Trophoblast cell (in vitro differentiated cells and primary cell): Measurements from ENCODE around the gene RGS3.
A peak's percentile ranks its signal among the peaks of the same experiment; 100 is the strongest.

ENCODE experiments used
- DNase-seq, 2 donors: peaks; one replicate each; pipeline ENCODE4 v3.0.0-alpha.2; 2016
- H2AFZ ChIP-seq: 2 replicates; pipeline ENCODE4 v1.6.1; 2013; ENCODE audit warnings: low read length, moderate library complexity, mild to moderate bottlenecking; ENCODE audit not compliant: insufficient read depth, poor library complexity
- H2AK5ac ChIP-seq: 2 replicates; pipeline ENCODE4 v1.6.1; 2013; ENCODE audit warnings: mild to moderate bottlenecking, low read length
- H2BK120ac ChIP-seq: 2 replicates; pipeline ENCODE4 v1.6.1; 2013; ENCODE audit warnings: low read length, mild to moderate bottlenecking, moderate library complexity; ENCODE audit not compliant: insufficient read depth, poor library complexity
- H2BK12ac ChIP-seq: 2 replicates; pipeline ENCODE4 v1.6.1; 2013; ENCODE audit warnings: mild to moderate bottlenecking, low read length, moderate library complexity
- H2BK5ac ChIP-seq: 2 replicates; pipeline ENCODE4 v1.6.1; 2013; ENCODE audit warnings: low read length, low read depth, moderate library complexity, mild to moderate bottlenecking; ENCODE audit not compliant: poor library complexity
- H3K14ac ChIP-seq: 2 replicates; pipeline ENCODE4 v1.6.1; 2013; ENCODE audit warnings: mild to moderate bottlenecking, low read length
- H3K18ac ChIP-seq: 2 replicates; pipeline ENCODE4 v1.6.1; 2013; ENCODE audit warnings: mild to moderate bottlenecking, low read length
- H3K23ac ChIP-seq: 2 replicates; pipeline ENCODE4 v1.6.1; 2013; ENCODE audit warnings: low read length
- H3K27ac ChIP-seq: 2 replicates; pipeline ENCODE4 v1.5.1; 2013; ENCODE audit warnings: low read depth, mild to moderate bottlenecking, inconsistent platforms, low read length, moderate library complexity
- H3K27me3 ChIP-seq: 2 replicates; pipeline ENCODE4 v1.6.1; 2013; ENCODE audit warnings: inconsistent platforms, mild to moderate bottlenecking, low read length, moderate library complexity; ENCODE audit not compliant: insufficient read depth
- H3K36me3 ChIP-seq, 2 experiments: 1 replicate in 1 of 2; 2 replicates in 1 of 2; pipeline ENCODE4 v1.6.1; 2013; ENCODE audit warnings: low read length in 2 of 2, mild to moderate bottlenecking in 2 of 2, moderate library complexity in 1 of 2; ENCODE audit not compliant: insufficient read depth in 2 of 2, control insufficient read depth in 1 of 2
- H3K4ac ChIP-seq: 2 replicates; pipeline ENCODE4 v1.6.1; 2013; ENCODE audit warnings: low read depth, mild to moderate bottlenecking, low read length, moderate library complexity
- H3K4me1 ChIP-seq, 2 experiments: 1 replicate in 1 of 2; 2 replicates in 1 of 2; pipeline ENCODE4 v1.6.1; 2013; ENCODE audit warnings: low read length in 2 of 2, mild to moderate bottlenecking in 2 of 2, moderate library complexity in 1 of 2; ENCODE audit not compliant: insufficient read depth in 2 of 2, control insufficient read depth in 1 of 2
- H3K4me2 ChIP-seq: 2 replicates; pipeline ENCODE4 v1.6.1; 2013; ENCODE audit warnings: inconsistent platforms, mild to moderate bottlenecking, low read length, moderate library complexity
- H3K4me3 ChIP-seq: 2 replicates; pipeline ENCODE4 v1.5.1; 2013; ENCODE audit warnings: mild to moderate bottlenecking, low read depth, low read length, inconsistent platforms
- H3K79me1 ChIP-seq: one replicate; pipeline ENCODE4 v1.6.1; 2013; ENCODE audit warnings: low read length
- H3K79me2 ChIP-seq: 2 replicates; pipeline ENCODE4 v1.6.1; 2013; ENCODE audit warnings: low read length, mild to moderate bottlenecking; ENCODE audit not compliant: control insufficient read depth, insufficient read depth, poor library complexity
- H3K9ac ChIP-seq: 2 replicates; pipeline ENCODE4 v1.6.1; 2013; ENCODE audit warnings: mild to moderate bottlenecking, low read length
- H3K9me3 ChIP-seq: 2 replicates; pipeline ENCODE4 v1.6.1; 2013; ENCODE audit warnings: low read depth, mild to moderate bottlenecking, control low read depth, inconsistent platforms, low read length; ENCODE audit not compliant: insufficient read depth
- H4K12ac ChIP-seq: 2 replicates; pipeline ENCODE4 v1.6.1; 2013; ENCODE audit warnings: low read depth, mild to moderate bottlenecking, low read length, moderate library complexity
- H4K8ac ChIP-seq: 2 replicates; pipeline ENCODE4 v1.6.1; 2013; ENCODE audit warnings: low read depth, mild to moderate bottlenecking, low read length, moderate library complexity
- H4K91ac ChIP-seq: one replicate; pipeline ENCODE4 v1.6.1; 2013; ENCODE audit warnings: low read depth, mild to moderate bottlenecking, low read length, moderate library complexity
- WGBS: extraction: QIAGEN DNeasy Blood & Tissue Kit; methylation state at CpG from one replicate; pipeline ENCODE4 v1.1.7; 2013; ENCODE audit warnings: missing lambda C conversion rate; ENCODE audit not compliant: insufficient read length, insufficient coverage; ENCODE audit errors: extremely low coverage; 5-methylcytosine and 5-hydroxymethylcytosine counted together

The RGS3 gene

GRCh38 chr9:113425072-113425471, 38.5 kb upstream of the RGS3 start:
- Histone ChIP-seq H3K27ac (no peak overlapping the region), H3K4me2 (no peak overlapping the region), H3K23ac (no peak overlapping the region), H3K27me3 (no peaks in the 10 kb centered on the region), H3K9ac (no peak overlapping the region), H2BK5ac (no peak overlapping the region), H3K4me3 (no peak overlapping the region), H3K79me1 (no peaks in the 10 kb centered on the region), H2AFZ (no peak overlapping the region), H2BK120ac (no peak overlapping the region), H4K12ac (no peak overlapping the region), H3K14ac (no peak overlapping the region), H3K36me3 (no peaks in the 10 kb centered on the region), H2AK5ac (no peak overlapping the region), H3K4me1 (no peaks in the 10 kb centered on the region), H4K8ac (no peak overlapping the region), H3K18ac (no peak overlapping the region), H4K91ac (no peak overlapping the region), H3K79me2 (no peaks in the 10 kb centered on the region), H3K9me3 (no peaks in the 10 kb centered on the region), H3K4ac (no peak overlapping the region), H2BK12ac (no peak overlapping the region)
- WGBS, result no CpG with 5 or more reads among the region's 2 CpGs
- no peak for DNase-seq

- Histone ChIP-seq H3K23ac (no peak overlapping the region), H3K14ac (no peak overlapping the region), H2AFZ (no peak overlapping the region), H3K9ac (no peak overlapping the region), H2BK5ac (no peak overlapping the region), H3K4me1 (no peaks in the 10 kb centered on the region), H2AK5ac (no peak overlapping the region), H3K4me2 (no peak overlapping the region), H3K27ac (no peak overlapping the region), H3K4ac (no peak overlapping the region), H3K79me2 (no peaks in the 10 kb centered on the region), H3K18ac (no peak overlapping the region), H3K79me1 (no peaks in the 10 kb centered on the region), H3K27me3 (no peaks in the 10 kb centered on the region), H3K36me3 (no peaks in the 10 kb centered on the region), H4K91ac (no peak overlapping the region), H4K12ac (no peak overlapping the region), H3K9me3 (no peaks in the 10 kb centered on the region), H2BK120ac (no peak overlapping the region), H2BK12ac (no peak overlapping the region), H4K8ac (no peak overlapping the region), H3K4me3 (no peak overlapping the region)
- DNase-seq, result no peak
- WGBS, result no CpG with 5 or more reads among the region's 1 CpG
These were observed 36.8 kb upstream of the RGS3 start for GRCh38 chr9:113426701-113427100.

GRCh38 chr9:113427629-113428028, 35.9 kb upstream of the RGS3 start:
- no peak overlapping the region for H4K91ac ChIP-seq
- H3K79me1 ChIP-seq, result no peaks in the 10 kb centered on the region
- no peak overlapping the region for H3K23ac ChIP-seq
- no CpG with 5 or more reads among the region's 2 CpGs for WGBS
- peak in 1 of 2 donors; percentile 43 for DNase-seq
- H3K27me3 ChIP-seq, result no peaks in the 10 kb centered on the region
- no peak overlapping the region for H2BK120ac ChIP-seq
- H3K18ac ChIP-seq, result no peak overlapping the region
- H2BK12ac ChIP-seq, result no peak overlapping the region
- no peak overlapping the region for H4K8ac ChIP-seq
- no peak overlapping the region for H3K9ac ChIP-seq
- no peak overlapping the region for H2BK5ac ChIP-seq
- no peak overlapping the region for H2AFZ ChIP-seq
- H3K4me3 ChIP-seq, result no peak overlapping the region
- H2AK5ac ChIP-seq, result no peak overlapping the region
- no peak overlapping the region for H3K4me2 ChIP-seq
- H3K27ac ChIP-seq, result no peak overlapping the region
- no peaks in the 10 kb centered on the region for H3K79me2 ChIP-seq
- H3K9me3 ChIP-seq, result no peaks in the 10 kb centered on the region
- no peak overlapping the region for H4K12ac ChIP-seq
- no peak overlapping the region for H3K4ac ChIP-seq
- no peaks in the 10 kb centered on the region for H3K4me1 ChIP-seq
- H3K14ac ChIP-seq, result no peak overlapping the region
- no peaks in the 10 kb centered on the region for H3K36me3 ChIP-seq

GRCh38 chr9:113428062-113428615, 35.4 kb upstream of the RGS3 start:
- H3K14ac ChIP-seq, result no peak overlapping the region
- no CpG with 5 or more reads among the region's 1 CpG for WGBS
- no peak overlapping the region for H4K91ac ChIP-seq
- no peaks in the 10 kb centered on the region for H3K4me1 ChIP-seq
- no peak overlapping the region for H2AK5ac ChIP-seq
- no peak overlapping the region for H3K27ac ChIP-seq
- H3K79me2 ChIP-seq, result no peaks in the 10 kb centered on the region
- H3K9me3 ChIP-seq, result no peaks in the 10 kb centered on the region
- H3K9ac ChIP-seq, result no peak overlapping the region
- H3K79me1 ChIP-seq, result no peaks in the 10 kb centered on the region
- H4K8ac ChIP-seq, result no peak overlapping the region
- H3K4ac ChIP-seq, result no peak overlapping the region
- H3K4me3 ChIP-seq, result no peak overlapping the region
- H2BK5ac ChIP-seq, result no peak overlapping the region
- H3K36me3 ChIP-seq, result no peaks in the 10 kb centered on the region
- no peaks in the 10 kb centered on the region for H3K27me3 ChIP-seq
- H2BK120ac ChIP-seq, result no peak overlapping the region
- H2AFZ ChIP-seq, result no peak overlapping the region
- H2BK12ac ChIP-seq, result no peak overlapping the region
- no peak overlapping the region for H3K4me2 ChIP-seq
- no peak overlapping the region for H3K23ac ChIP-seq
- no peak overlapping the region for H3K18ac ChIP-seq
- H4K12ac ChIP-seq, result no peak overlapping the region
- DNase-seq, result no peak
